Naive thymus-derived CD4-positive, alpha-beta T cell (primary cell): Measurements from ENCODE around the gene CDNF. TPM values are rescaled to one million over a fixed set of nuclear protein-coding genes. Genes with fewer than 3 reads are reported as not detected.

ENCODE experiments used
- ATAC-seq: fragments of 150-1000 bp; cut with Tn5 transposase; 2 replicates; pipeline ENCODE4 v1.10.0; 2021; ENCODE audit warnings: mild to moderate bottlenecking, moderate library complexity
- CTCF ChIA-PET: fragments of 350-600 bp; sonication (Branson Sonifier 250); formaldehyde crosslinking; loops from one replicate; lab custom pipeline; 2021; ENCODE audit warnings: antibody characterized with exemption; lab: Charles Lee
- POLR2A ChIA-PET: fragments of 350-600 bp; sonication (Branson Sonifier 250); formaldehyde crosslinking; loops from one replicate; lab custom pipeline; 2021; ENCODE audit warnings: antibody characterized with exemption, inconsistent platforms; lab: Charles Lee
- DNase-seq, 9 donors: peaks; one replicate each; pipeline versions ENCODE4 v3.0.0 to v3.0.0-alpha.2; 2020 to 2022; ENCODE audit warnings: mixed read lengths in 1 of 9
- H3K27ac ChIP-seq: one replicate; pipeline ENCODE4 v1.7.0; 2013; ENCODE audit warnings: mild to moderate bottlenecking, low read depth, low read length, moderate library complexity
- H3K27me3 ChIP-seq, 2 donors: one replicate each; pipeline ENCODE4 v1.7.0; 2013; ENCODE audit warnings: low read length in 2 of 2, mild to moderate bottlenecking in 2 of 2, moderate library complexity in 2 of 2; ENCODE audit not compliant: control insufficient read depth in 2 of 2, insufficient read depth in 2 of 2
- H3K36me3 ChIP-seq, 3 experiments: 1 replicate in 2 of 3; 2 replicates in 1 of 3; pipeline ENCODE4 v1.7.0; 2013; ENCODE audit warnings: low read length in 3 of 3, mild to moderate bottlenecking in 3 of 3, moderate library complexity in 1 of 3; ENCODE audit not compliant: insufficient read depth in 3 of 3, control insufficient read depth in 2 of 3
- H3K4me1 ChIP-seq, 2 donors: one replicate each; pipeline ENCODE4 v1.7.0; 2013; ENCODE audit warnings: low read length in 2 of 2, mild to moderate bottlenecking in 2 of 2, moderate library complexity in 1 of 2; ENCODE audit not compliant: control insufficient read depth in 2 of 2, insufficient read depth in 2 of 2
- H3K4me3 ChIP-seq: 2 replicates; pipeline ENCODE4 v1.7.0; 2013; ENCODE audit warnings: mild to moderate bottlenecking, low read length
- H3K9me3 ChIP-seq, 3 experiments: 1 replicate in 2 of 3; 2 replicates in 1 of 3; pipeline ENCODE4 v1.7.0; 2013; ENCODE audit warnings: low read length in 3 of 3; ENCODE audit not compliant: control insufficient read depth in 2 of 3
- H3K27ac Mint-ChIP-seq, 9 donors: one replicate each; pipeline ENCODE4 v1.8.0; 2020 to 2022; ENCODE audit warnings: mixed read lengths in 9 of 9, mild to moderate bottlenecking in 8 of 9, moderate library complexity in 5 of 9, inconsistent platforms in 2 of 9
- H3K27me3 Mint-ChIP-seq, 5 donors: one replicate each; pipeline ENCODE4 v1.8.0; 2021 to 2022; ENCODE audit warnings: mixed read lengths in 5 of 5, mild to moderate bottlenecking in 1 of 5
- H3K36me3 Mint-ChIP-seq, 5 donors: one replicate each; pipeline ENCODE4 v1.8.0; 2020 to 2022; ENCODE audit warnings: mixed read lengths in 5 of 5, mild to moderate bottlenecking in 3 of 5, inconsistent platforms in 1 of 5
- H3K4me1 Mint-ChIP-seq, 7 donors: one replicate each; pipeline ENCODE4 v1.8.0; 2020 to 2022; ENCODE audit warnings: mixed read lengths in 7 of 7, mild to moderate bottlenecking in 3 of 7, inconsistent platforms in 1 of 7
- H3K4me3 Mint-ChIP-seq, 10 donors: one replicate each; pipeline ENCODE4 v1.8.0; 2020 to 2022; ENCODE audit warnings: mild to moderate bottlenecking in 10 of 10, mixed read lengths in 10 of 10, moderate library complexity in 6 of 10, inconsistent platforms in 2 of 10
- H3K9me3 Mint-ChIP-seq, 11 donors: one replicate each; pipeline ENCODE4 v1.8.0; 2020 to 2022; ENCODE audit warnings: mixed read lengths in 11 of 11, mild to moderate bottlenecking in 4 of 11, inconsistent platforms in 1 of 11, moderate library complexity in 1 of 11
- intact Hi-C, 2 donors: fragments of 100-400 bp; cut with micrococcal nuclease; formaldehyde crosslinking; loops; one replicate each; pipeline ENCODE4 v1.15.1; 2023
- polyA plus RNA-seq, 2 donors: library from polyadenylated mRNA; unstranded; fragments of 300-500 nt; fragmentation: Illumina TruSeq; gene quantifications; one replicate each; pipeline ENCODE4 v1.2.3, GENCODE V29; 2021
- total RNA-seq, 6 experiments: library from RNA in 5 of 6; stranded (reverse) in 5 of 6; gene quantifications; 1 replicate in 5 of 6; 2 replicates in 1 of 6; pipeline ENCODE4 v1.2.3 and lab custom pipeline; 2021 to 2026

CDNF gene
- total and polyA plus RNA-seq, 7 experiments from 2014 or later, result 1.0 to 8.4 (median 4.9) TPM

DNA sequence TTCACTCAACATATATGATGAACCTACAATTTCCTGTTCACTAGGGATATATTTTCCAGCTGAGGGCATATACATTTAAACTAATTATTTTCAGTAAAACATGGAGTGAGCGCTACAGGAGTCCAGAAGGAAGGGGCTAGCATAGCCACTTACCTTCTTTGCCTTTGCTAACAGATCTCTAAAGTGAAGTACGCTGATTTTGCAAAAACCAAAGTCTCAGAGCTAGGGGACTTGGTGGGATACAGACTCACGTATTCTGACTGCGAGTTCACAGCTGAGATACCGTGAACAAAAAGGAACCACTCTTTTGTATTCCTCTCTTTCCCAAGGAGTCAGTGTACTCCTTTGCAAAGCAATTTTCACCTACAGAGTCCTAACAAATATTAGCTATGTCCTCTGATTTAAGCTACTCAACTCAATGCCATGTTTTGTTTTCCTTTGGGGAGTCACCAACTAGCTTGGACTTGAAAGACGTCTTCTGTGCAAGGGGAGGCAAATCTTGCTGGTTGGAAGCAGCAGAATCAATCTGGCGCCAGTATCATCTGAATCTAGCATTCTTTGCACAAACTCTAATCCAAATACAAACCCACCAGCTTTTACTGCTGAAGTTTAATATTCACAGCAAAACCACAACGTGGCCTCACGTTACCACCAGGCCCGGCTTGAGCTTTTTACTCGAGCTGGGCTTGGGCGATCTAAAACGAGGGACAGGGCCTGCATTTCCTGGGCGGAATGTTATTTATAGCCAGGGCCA lies 657 bp downstream of the CDNF start:
- peaks cover 0 to 19% (median 13%) of the 10 kb centered on the region in 5 donors for H3K36me3 Mint-ChIP-seq
- no peak for ATAC-seq
- H3K27me3 ChIP-seq, result no peaks in the 10 kb centered on the region
- DNase-seq, result peak in 1 of 9 donors; percentile 4
- peak overlapping the region; percentile 87 to 98 (median 97) for H3K4me3 Mint-ChIP-seq
- H3K4me1 ChIP-seq, result peaks cover 15 to 17% of the 10 kb centered on the region in 2 donors
- H3K4me1 Mint-ChIP-seq, result peaks cover 14 to 45% (median 32%) of the 10 kb centered on the region in 7 donors
- intact Hi-C loops, result loop anchor here (1.0 to 5.0 kb wide), 7 partner anchors 250 to 1055 kb away; partner anchors contain the start of gene RPP38 (in 1 of the 2)
- H3K9me3 Mint-ChIP-seq, result no peaks in the 10 kb centered on the region
- peak overlapping the region; percentile 94 for H3K27ac ChIP-seq
- H3K9me3 ChIP-seq, result no peaks in the 10 kb centered on the region
- no peaks in the 10 kb centered on the region for H3K27me3 Mint-ChIP-seq
- ChIA-PET CTCF (interaction anchor here (0.6 to 1.8 kb wide), 10 partner anchors 11 to 294 kb away, joined by 3 to 6 read pairs (median 4); partner anchors contain the start of gene SUV39H2), POLR2A (interaction anchor here (0.7 to 2.8 kb wide), 26 partner anchors 12 to 1051 kb away, joined by 3 to 28 read pairs (median 4); partner anchors contain the start of genes DCLRE1C, MEIG1 and SUV39H2)
- peak overlapping the region; percentile 88 for H3K4me3 ChIP-seq
- H3K27ac Mint-ChIP-seq, result peak overlapping the region; percentile 92 to 99 (median 97)
- peaks cover 0 to 25% (median 5%) of the 10 kb centered on the region in 3 experiments for H3K36me3 ChIP-seq

- Histone ChIP-seq H3K4me3 (no peak overlapping the region), H3K27ac (no peak overlapping the region), H3K27me3 (no peaks in the 10 kb centered on the region), H3K9me3 (no peaks in the 10 kb centered on the region), H3K36me3 (peaks cover 0 to 17% (median 0%) of the 10 kb centered on the region in 3 experiments), H3K4me1 (peaks cover 15 to 17% of the 10 kb centered on the region in 2 donors)
- no peaks in the 10 kb centered on the region for H3K27me3 Mint-ChIP-seq
- ChIA-PET POLR2A (interaction anchor here (0.7 to 2.5 kb wide), 3 partner anchors 13 to 253 kb away, joined by 3 to 9 read pairs (median 4); no protein-coding TSS in a partner anchor), CTCF (interaction anchor here (0.6 to 1.6 kb wide), 2 partner anchors 22 to 278 kb away, joined by 3 to 5 read pairs; no protein-coding TSS in a partner anchor)
- H3K4me1 Mint-ChIP-seq, result peaks cover 14 to 40% (median 31%) of the 10 kb centered on the region in 7 donors
- intact Hi-C loops, result loop anchor here (5.0 kb wide), 6 partner anchors 249 to 1054 kb away; partner anchors contain the start of gene RPP38 (in 1 of the 2)
- H3K9me3 Mint-ChIP-seq, result no peaks in the 10 kb centered on the region
- peak overlapping the region in 1 of 10 donors; percentile 4 for H3K4me3 Mint-ChIP-seq
- ATAC-seq (no peak), DNase-seq (no peak)
- peaks cover 4 to 24% (median 8%) of the 10 kb centered on the region in 5 donors for H3K36me3 Mint-ChIP-seq
- peak overlapping the region in 1 of 9 donors; percentile 94 for H3K27ac Mint-ChIP-seq
Measured at GRCh38 chr10:14836208-14836607, 1.6 kb downstream of the CDNF start.

- Mint-ChIP-seq H3K4me1 (peaks cover 7 to 23% (median 14%) of the 10 kb centered on the region in 7 donors), H3K4me3 (no peak overlapping the region), H3K27ac (no peak overlapping the region), H3K36me3 (peaks cover 0 to 18% (median 5%) of the 10 kb centered on the region in 5 donors), H3K27me3 (no peaks in the 10 kb centered on the region), H3K9me3 (no peaks in the 10 kb centered on the region)
- peaks cover 8 to 9% of the 10 kb centered on the region in 2 donors for H3K4me1 ChIP-seq
- H3K36me3 ChIP-seq, result peaks cover 0 to 4% (median 0%) of the 10 kb centered on the region in 3 experiments
- H3K4me3 ChIP-seq, result no peak overlapping the region
- intact Hi-C loops, result no loop called here
- ChIA-PET POLR2A (interaction anchor here (0.6 kb wide), 1 partner anchor 218 kb away, joined by 3 read pairs; no protein-coding TSS in a partner anchor), CTCF (no interaction called here)
- no peaks in the 10 kb centered on the region for H3K27me3 ChIP-seq
- DNase-seq (no peak), ATAC-seq (no peak)
- no peak overlapping the region for H3K27ac ChIP-seq
- no peaks in the 10 kb centered on the region for H3K9me3 ChIP-seq
Measured at GRCh38 chr10:14833106-14833505, 4.7 kb downstream of the CDNF start.

DNA sequence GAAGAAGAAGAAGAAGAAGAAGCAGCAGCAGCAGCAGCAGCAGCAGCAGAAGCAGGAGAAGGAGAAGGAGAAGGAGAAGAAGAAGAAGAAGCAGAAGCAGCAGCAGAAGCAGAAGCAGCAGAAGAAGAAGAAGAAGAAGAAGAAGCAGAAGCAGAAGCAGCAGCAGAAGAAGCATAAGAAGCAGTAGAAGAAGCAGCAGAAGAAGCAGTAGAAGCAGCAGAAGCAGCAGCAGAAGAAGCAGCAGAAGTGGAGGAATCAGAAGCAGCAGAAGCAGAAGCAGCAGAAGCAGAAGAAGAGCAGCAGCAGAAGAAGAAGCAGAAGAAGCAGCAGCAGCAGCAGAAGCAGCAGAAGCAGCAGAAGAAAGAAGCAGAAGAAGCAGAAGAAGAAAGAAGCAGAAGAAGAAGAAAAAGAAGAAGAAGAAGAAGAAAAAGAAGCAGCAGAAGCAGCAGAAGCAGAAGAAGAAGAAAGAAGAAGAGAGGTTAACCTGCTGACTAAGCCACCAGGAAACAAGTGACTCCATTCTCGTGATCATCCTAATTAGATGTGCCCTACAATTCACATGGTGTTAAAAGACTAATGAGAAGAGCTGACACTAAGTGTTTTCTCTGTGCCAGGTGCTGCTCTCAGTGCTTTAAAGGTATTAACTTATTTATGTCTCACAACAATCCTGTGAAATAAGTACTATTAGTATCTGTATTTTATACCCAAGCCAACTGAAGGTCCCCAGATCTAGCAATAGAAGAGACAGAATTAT lies 11.6 kb downstream of the CDNF start:
- ChIA-PET POLR2A (no interaction called here), CTCF (no interaction called here)
- H3K9me3 Mint-ChIP-seq, result no peaks in the 10 kb centered on the region
- no peaks in the 10 kb centered on the region for H3K27me3 ChIP-seq
- H3K4me1 ChIP-seq, result no peaks in the 10 kb centered on the region
- H3K36me3 Mint-ChIP-seq, result no peaks in the 10 kb centered on the region
- H3K4me3 ChIP-seq, result no peak overlapping the region
- intact Hi-C loops, result no loop called here
- H3K27ac ChIP-seq, result no peak overlapping the region
- peaks cover 0 to 12% (median 3%) of the 10 kb centered on the region in 7 donors for H3K4me1 Mint-ChIP-seq
- ATAC-seq, result no peak
- no peak overlapping the region for H3K4me3 Mint-ChIP-seq
- peaks cover 0 to 10% (median 0%) of the 10 kb centered on the region in 5 donors for H3K27me3 Mint-ChIP-seq
- H3K9me3 ChIP-seq, result no peaks in the 10 kb centered on the region
- no peaks in the 10 kb centered on the region for H3K36me3 ChIP-seq
- peak overlapping the region in 2 of 9 donors; percentile 5 to 22 for H3K27ac Mint-ChIP-seq
- no peak for DNase-seq

- peaks cover 0 to 2% (median 0%) of the 10 kb centered on the region in 5 donors for H3K36me3 Mint-ChIP-seq
- Histone ChIP-seq H3K4me3 (no peak overlapping the region), H3K27ac (no peak overlapping the region), H3K4me1 (no peaks in the 10 kb centered on the region), H3K36me3 (no peaks in the 10 kb centered on the region), H3K27me3 (no peaks in the 10 kb centered on the region), H3K9me3 (no peaks in the 10 kb centered on the region)
- ChIA-PET CTCF (interaction anchor here (0.7 to 3.0 kb wide), 8 partner anchors 13 to 333 kb away, joined by 3 to 24 read pairs (median 4); no protein-coding TSS in a partner anchor), POLR2A (interaction anchor here (0.6 kb wide), 1 partner anchor 273 kb away, joined by 3 read pairs; no protein-coding TSS in a partner anchor)
- ATAC-seq (no peak), DNase-seq (no peak)
- peaks cover 0 to 15% (median 3%) of the 10 kb centered on the region in 7 donors for H3K4me1 Mint-ChIP-seq
- intact Hi-C loops, result loop anchor here (1.0 to 5.0 kb wide), 8 partner anchors 177 to 1037 kb away; no protein-coding TSS in a partner anchor
- H3K27ac Mint-ChIP-seq, result no peak overlapping the region
- no peak overlapping the region for H3K4me3 Mint-ChIP-seq
- peaks cover 0 to 10% (median 0%) of the 10 kb centered on the region in 5 donors for H3K27me3 Mint-ChIP-seq
- H3K9me3 Mint-ChIP-seq, result no peaks in the 10 kb centered on the region
Measured at GRCh38 chr10:14823966-14824365, 13.9 kb downstream of the CDNF start.
